22Rv1 (cell line): ENCODE measurements around the gene GRIK4.

ENCODE experiments used
- CTCF ChIP-seq: fragments of 450-650 bp; IDR thresholded peaks from 2 replicates; pipeline ENCODE4 v1.5.1; 2017; ENCODE audit warnings: mild to moderate bottlenecking
- ZFX ChIP-seq: fragments of 450-650 bp; IDR thresholded peaks from 2 replicates; pipeline ENCODE4 v1.6.1; 2017; ENCODE audit warnings: antibody characterized with exemption, borderline replicate concordance

DNA sequence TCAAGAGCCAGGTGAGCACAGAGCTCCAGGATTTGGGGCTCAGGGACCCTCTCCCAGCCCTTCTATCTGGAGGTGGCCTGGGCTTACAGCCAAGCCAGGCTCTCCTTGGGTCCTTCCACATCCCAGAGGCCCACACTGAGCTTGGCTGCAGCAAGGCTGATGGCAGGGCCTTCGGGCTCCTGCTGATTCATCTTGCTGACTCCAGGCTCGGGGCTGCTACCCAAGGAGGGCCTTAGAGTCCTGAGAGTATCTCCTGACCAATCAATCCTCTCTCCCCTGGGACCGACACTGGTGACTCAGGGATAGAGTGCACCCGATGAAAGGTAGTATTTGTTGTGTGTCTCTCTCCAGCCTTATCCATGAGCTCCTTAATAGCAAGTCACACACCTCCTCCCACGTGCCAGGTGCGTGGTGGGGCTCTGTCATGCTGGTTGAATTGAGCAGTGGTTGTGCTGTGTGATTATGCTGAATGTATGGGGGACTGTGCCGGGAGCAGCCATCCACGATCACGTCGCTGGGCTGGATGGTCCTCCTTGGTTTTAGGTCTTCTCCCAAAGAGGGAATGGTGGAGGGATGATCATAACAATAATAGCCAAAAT, 62.3 kb downstream of the GRIK4 start:
- TF ChIP-seq CTCF, result no peak
- no peak for TF ChIP-seq ZFX
